Smooth muscle cell (in vitro differentiated cells): ENCODE results near the gene SEC61A1. TPM values are rescaled to one million over a fixed set of nuclear protein-coding genes. Genes with fewer than 3 reads are reported as not detected.
A peak's percentile ranks its signal among the peaks of the same experiment; 100 is the strongest.

Experiments used
- DNase-seq: peaks from one replicate; lab custom pipeline; 2025; ENCODE audit not compliant: unreplicated experiment; lab: John Stamatoyannopoulos, UW
- H2AFZ ChIP-seq: fragments of 200-600 bp; sonication (generic); 2 replicates; pipeline ENCODE4 v1.6.0; 2016; ENCODE audit warnings: antibody characterized with exemption, low read depth, mild to moderate bottlenecking
- H3F3A ChIP-seq: fragments of 200-600 bp; sonication (generic); 2 replicates; pipeline ENCODE4 v1.6.0; 2017; ENCODE audit warnings: antibody characterized with exemption, low read depth
- H3K27ac ChIP-seq: fragments of 200-600 bp; sonication (generic); 2 replicates; pipeline ENCODE4 v1.5.1; 2016; ENCODE audit warnings: low read depth, mild to moderate bottlenecking
- H3K27me3 ChIP-seq: fragments of 200-600 bp; sonication (generic); 2 replicates; pipeline ENCODE4 v1.6.1; 2016; ENCODE audit warnings: low read depth, mild to moderate bottlenecking
- H3K36me3 ChIP-seq: fragments of 200-600 bp; sonication (generic); 2 replicates; pipeline ENCODE4 v1.5.1; 2016; ENCODE audit warnings: low read depth
- H3K4me1 ChIP-seq: fragments of 200-600 bp; sonication (generic); 2 replicates; pipeline ENCODE4 v1.5.1; 2016; ENCODE audit warnings: low read depth
- H3K4me2 ChIP-seq: fragments of 200-600 bp; sonication (generic); 2 replicates; pipeline ENCODE4 v1.6.0; 2016; ENCODE audit warnings: mild to moderate bottlenecking
- H3K4me3 ChIP-seq: fragments of 200-600 bp; sonication (generic); 2 replicates; pipeline ENCODE4 v1.5.1; 2016; ENCODE audit warnings: mild to moderate bottlenecking
- H3K79me2 ChIP-seq: fragments of 200-600 bp; sonication (generic); 2 replicates; pipeline ENCODE4 v1.6.0; 2016; ENCODE audit warnings: low read depth, mild to moderate bottlenecking
- H3K9ac ChIP-seq: fragments of 200-600 bp; sonication (generic); 2 replicates; pipeline ENCODE4 v1.6.0; 2016; ENCODE audit warnings: low read depth
- H3K9me3 ChIP-seq: fragments of 200-600 bp; sonication (generic); replicated peaks from 2 replicates; pipeline ENCODE4 v1.5.1; 2016; ENCODE audit warnings: low read depth
- H4K20me1 ChIP-seq: fragments of 200-600 bp; sonication (generic); 2 replicates; pipeline ENCODE4 v1.6.0; 2016; ENCODE audit warnings: low read depth
- CTCF ChIP-seq: fragments of 200-600 bp; sonication (generic); IDR thresholded peaks from 2 replicates; pipeline ENCODE4 v1.5.1; 2017; ENCODE audit warnings: borderline replicate concordance, mild to moderate bottlenecking, antibody characterized with exemption; ENCODE audit not compliant: insufficient read depth, poor library complexity, severe bottlenecking
- WGBS: methylation state at CpG from one replicate; pipeline ENCODE4 v1.1.7; 2016; ENCODE audit warnings: low lambda C conversion rate; 5-methylcytosine and 5-hydroxymethylcytosine counted together
- polyA plus RNA-seq: library from polyadenylated mRNA; unstranded; fragments of >200 nt; fragmentation: Nextera tagmentation; extraction: Ambion mirVana; gene quantifications from 2 replicates; pipeline ENCODE4 v1.2.1, GENCODE V29; 2016
- total RNA-seq: library from RNA; depleted of rRNA; stranded (reverse); fragments of >200 nt; gene quantifications from 2 replicates; pipeline ENCODE4 v1.2.3, GENCODE V29; 2014

SEC61A1 gene
- total RNA-seq (324 and 385 TPM in 2 replicates), polyA plus RNA-seq (310 and 392 TPM in 2 replicates)

- H4K20me1 ChIP-seq, result peaks cover 45% of the 10 kb centered on the region
- H3K79me2 ChIP-seq, result peaks cover 46% of the 10 kb centered on the region
- H3K9me3 ChIP-seq, result no peaks in the 10 kb centered on the region
- peak within 1 kb of the TSS; percentile 94 for H3K4me2 ChIP-seq
- peak within 1 kb of the TSS; percentile 92 for H3K4me3 ChIP-seq
- no peak for TF ChIP-seq CTCF
- peaks cover 10% of the 10 kb centered on the region for H3K36me3 ChIP-seq
- H3K27me3 ChIP-seq, result peaks cover 19% of the 10 kb centered on the region
- peak within 1 kb of the TSS; percentile 98 for H2AFZ ChIP-seq
- peaks cover 18% of the 10 kb centered on the region for H3K4me1 ChIP-seq
- peak within 1 kb of the TSS; percentile 97 for H3K27ac ChIP-seq
- 1% methylated on average over 83 of the region's 90 CpGs for WGBS
- H3F3A ChIP-seq, result peaks cover 9% of the 10 kb centered on the region
- peak within 1 kb of the TSS; percentile 97 for H3K9ac ChIP-seq
- DNase-seq, result peak; percentile 84
These were observed at the start of gene SEC61A1 for GRCh38 chr3:128051837-128052594. SEC61A1 (plus strand) TSS chr3:128052437; CDS start chr3:128052553, 116 bp downstream.

- Histone ChIP-seq H3K36me3 (no peaks in the 10 kb centered on the region), H2AFZ (no peak overlapping the region), H3K27me3 (peaks cover 9% of the 10 kb centered on the region), H3K9me3 (no peaks in the 10 kb centered on the region), H3K4me1 (peaks cover 10% of the 10 kb centered on the region), H3K9ac (no peak overlapping the region), H3K79me2 (no peaks in the 10 kb centered on the region), H3F3A (no peaks in the 10 kb centered on the region), H3K4me2 (no peak overlapping the region), H4K20me1 (no peaks in the 10 kb centered on the region), H3K27ac (no peak overlapping the region), H3K4me3 (no peak overlapping the region)
- TF ChIP-seq CTCF, result no peak
- WGBS, result 97% methylated on average over 8 of the region's 8 CpGs
- no peak for DNase-seq
These were observed 47.6 kb upstream of the SEC61A1 start for GRCh38 chr3:128004661-128005060.

GRCh38 chr3:128006061-128007032, 45.9 kb upstream of the SEC61A1 start:
- no peak for TF ChIP-seq CTCF
- H2AFZ ChIP-seq, result no peak overlapping the region
- WGBS, result 69% methylated on average over 24 of the region's 30 CpGs
- H3K9me3 ChIP-seq, result no peaks in the 10 kb centered on the region
- no peak overlapping the region for H3K4me3 ChIP-seq
- H3K4me1 ChIP-seq, result peaks cover 10% of the 10 kb centered on the region
- no peaks in the 10 kb centered on the region for H3F3A ChIP-seq
- no peak overlapping the region for H3K27ac ChIP-seq
- no peak overlapping the region for H3K9ac ChIP-seq
- H3K4me2 ChIP-seq, result no peak overlapping the region
- peaks cover 9% of the 10 kb centered on the region for H3K27me3 ChIP-seq
- no peak for DNase-seq
- no peaks in the 10 kb centered on the region for H3K36me3 ChIP-seq
- H4K20me1 ChIP-seq, result no peaks in the 10 kb centered on the region
- H3K79me2 ChIP-seq, result no peaks in the 10 kb centered on the region
